RWPE2 (cell line): ENCODE data around the gene EPS15.
A peak's percentile ranks its signal among the peaks of the same experiment; 100 is the strongest.

Source experiments
- ATAC-seq: fragments of 200-7000 bp; cut with Tn5 transposase; 3 replicates; pipeline ENCODE4 v1.9.1; 2021; ENCODE audit warnings: low read depth
- DNase-seq: peaks from one replicate; pipeline ENCODE4 v3.0.0-alpha.2; 2020; ENCODE audit warnings: low spot score
- H3K27ac ChIP-seq: fragments of 450-650 bp; 2 replicates; pipeline ENCODE4 v1.5.1; 2017; ENCODE audit warnings: mild to moderate bottlenecking; ENCODE audit not compliant: poor library complexity, severe bottlenecking
- H3K27me3 ChIP-seq: fragments of 250-450 bp; sonication (Bioruptor Pico); 2 replicates; pipeline ENCODE4 v1.5.1; 2021; ENCODE audit warnings: mild to moderate bottlenecking, moderate library complexity; ENCODE audit not compliant: insufficient read depth, poor library complexity, severe bottlenecking
- H3K36me3 ChIP-seq: fragments of 250-450 bp; sonication (Bioruptor Pico); 2 replicates; pipeline ENCODE4 v1.5.1; 2020; ENCODE audit warnings: low read depth, mild to moderate bottlenecking, moderate library complexity
- H3K4me1 ChIP-seq: fragments of 250-450 bp; sonication (Bioruptor Pico); 2 replicates; pipeline ENCODE4 v1.5.1; 2021; ENCODE audit warnings: mild to moderate bottlenecking, moderate library complexity; ENCODE audit not compliant: insufficient read depth, poor library complexity, severe bottlenecking
- H3K4me3 ChIP-seq: fragments of 250-450 bp; sonication (Bioruptor Pico); 2 replicates; pipeline ENCODE4 v1.5.1; 2021; ENCODE audit warnings: mild to moderate bottlenecking, moderate library complexity; ENCODE audit not compliant: severe bottlenecking
- H3K9me3 ChIP-seq: fragments of 250-450 bp; sonication (Bioruptor Pico); 2 replicates; pipeline ENCODE4 v1.5.1; 2021; ENCODE audit warnings: mild to moderate bottlenecking, moderate library complexity; ENCODE audit not compliant: severe bottlenecking
- CTCF ChIP-seq: fragments of 450-650 bp; IDR thresholded peaks from one replicate; pipeline ENCODE4 v1.5.1; 2017; ENCODE audit warnings: mild to moderate bottlenecking, moderate library complexity; ENCODE audit not compliant: poor library complexity, severe bottlenecking

Gene EPS15

GRCh38 chr1:51520700-51521248 is 1.7 kb upstream of the EPS15 start:
- Histone ChIP-seq H3K27me3 (no peaks in the 10 kb centered on the region), H3K4me1 (peaks cover 15% of the 10 kb centered on the region), H3K4me3 (no peak overlapping the region), H3K9me3 (no peaks in the 10 kb centered on the region), H3K27ac (no peak overlapping the region), H3K36me3 (no peaks in the 10 kb centered on the region)
- TF ChIP-seq CTCF = no peak
- ATAC-seq (no peak), DNase-seq (no peak)

- Histone ChIP-seq H3K36me3 (no peaks in the 10 kb centered on the region), H3K9me3 (no peaks in the 10 kb centered on the region), H3K4me1 (peaks cover 18% of the 10 kb centered on the region), H3K4me3 (no peak overlapping the region), H3K27me3 (no peaks in the 10 kb centered on the region), H3K27ac (no peak overlapping the region)
- ATAC-seq (no peak), DNase-seq (no peak)
- no peak for TF ChIP-seq CTCF
These were observed 1.0 kb upstream of the EPS15 start for GRCh38 chr1:51519865-51520699.

GRCh38 chr1:51518586-51519047 is 449 bp downstream of the EPS15 start:
- Histone ChIP-seq H3K9me3 (no peaks in the 10 kb centered on the region), H3K27me3 (no peaks in the 10 kb centered on the region), H3K27ac (peak overlapping the region; percentile 78), H3K4me1 (peaks cover 28% of the 10 kb centered on the region), H3K4me3 (peak overlapping the region; percentile 100), H3K36me3 (no peaks in the 10 kb centered on the region)
- TF ChIP-seq CTCF = no peak
- DNase-seq (peak; percentile 80), ATAC-seq (peak; percentile 65)

GRCh38 chr1:51518033-51518585 is 957 bp downstream of the EPS15 start:
- Histone ChIP-seq H3K27ac (peak overlapping the region; percentile 78), H3K9me3 (no peaks in the 10 kb centered on the region), H3K4me1 (peaks cover 28% of the 10 kb centered on the region), H3K4me3 (peak overlapping the region; percentile 100), H3K36me3 (no peaks in the 10 kb centered on the region), H3K27me3 (no peaks in the 10 kb centered on the region)
- DNase-seq (no peak), ATAC-seq (peak; percentile 58)
- TF ChIP-seq CTCF = no peak
